HG03457 (cell line): ENCODE measurements around the gene ZDHHC6.
"Not testable (repeated sequence)": the region's sequence is repeated elsewhere in the genome, so short reads cannot be mapped to it uniquely, and the experiment has no call there.

ENCODE experiments used
- ATAC-seq: cut with Tn5 transposase; IDR thresholded peaks from one replicate; pipeline ENCODE4 v1.9.1; 2021; ENCODE audit warnings: moderate number of reproducible peaks; ENCODE audit not compliant: unreplicated experiment

The ZDHHC6 gene

GRCh38 chr10:112393341-112393740 is 53.4 kb downstream of the ZDHHC6 start:
- no peak for ATAC-seq

- no peak for ATAC-seq
Measured at GRCh38 chr10:112390125-112390703, 56.5 kb downstream of the ZDHHC6 start.

GRCh38 chr10:112389271-112389822 is 57.4 kb downstream of the ZDHHC6 start:
- ATAC-seq: peak; percentile 75

GRCh38 chr10:112388548-112388947 is 58.2 kb downstream of the ZDHHC6 start:
- ATAC-seq: no peak

- not testable (repeated sequence) for ATAC-seq
Measured at GRCh38 chr10:112388056-112388455, 58.7 kb downstream of the ZDHHC6 start.

GRCh38 chr10:112385201-112385600 is 61.5 kb downstream of the ZDHHC6 start:
- no peak for ATAC-seq

GRCh38 chr10:112384141-112384540 is 62.6 kb downstream of the ZDHHC6 start:
- ATAC-seq: no peak

- no peak for ATAC-seq
Measured at GRCh38 chr10:112383325-112383724, 63.4 kb downstream of the ZDHHC6 start.

GRCh38 chr10:112382515-112383235 is 64.0 kb downstream of the ZDHHC6 start:
- no peak for ATAC-seq
